ENCODE results near the gene CACNA1I. TPM values are rescaled to one million over a fixed set of nuclear protein-coding genes. Genes with fewer than 3 reads are reported as not detected.
"Not testable (repeated sequence)": the region's sequence is repeated elsewhere in the genome, so short reads cannot be mapped to it uniquely, and the experiment has no call there.

Gene CACNA1I
- under 1 TPM; 0.07 to 0.09 TPM for total RNA-seq

- Mint-ChIP-seq H3K36me3 (ENCODE audit: low read depth) (no peaks in the 10 kb centered on the region), H3K27ac (no peak within 1 kb of the TSS), H3K27me3 (no peaks in the 10 kb centered on the region), H3K4me3 (no peak within 1 kb of the TSS), H3K9me3 (peaks cover 4% of the 10 kb centered on the region), H3K4me1 (ENCODE audit: low read depth) (peaks cover 13% of the 10 kb centered on the region)
- ChIA-PET CTCF (interaction anchor here (1.5 kb wide), 1 partner anchor 11 kb away, joined by 4 read pairs; no protein-coding TSS in a partner anchor), POLR2A (no interaction called here)
- no peak for ATAC-seq
- DNase-seq = no peak
- intact Hi-C loops (cut with micrococcal nuclease) = no loop called here
- no peak for TF ChIP-seq CTCF (IDR thresholded peaks at IDR 0.05)
These were observed at the start of gene CACNA1I for GRCh38 chr22:39570665-39571064. Gene CACNA1I, plus strand, starts transcription at chr22:39570753. Its CDS starts 0 bp downstream, at chr22:39570753.

GRCh38 chr22:39521106-39521885, 49.3 kb upstream of the CACNA1I start:
- not testable (repeated sequence) for DNase-seq, H3K9me3 Mint-ChIP-seq, ATAC-seq, H3K27me3 Mint-ChIP-seq
- Mint-ChIP-seq H3K4me1 (ENCODE audit: low read depth) (peaks cover 56% of the 10 kb centered on the region), H3K27ac (peak overlapping the region; percentile 98), H3K4me3 (peak overlapping the region; percentile 89), H3K36me3 (ENCODE audit: low read depth) (peaks cover 55% of the 10 kb centered on the region)
- ChIA-PET CTCF (interaction anchor here (2.3 kb wide), 1 partner anchor 8 kb away, joined by 20 read pairs; no protein-coding TSS in a partner anchor), POLR2A (interaction anchor here (0.7 to 17.7 kb wide), 23 partner anchors 5 to 656 kb away, joined by 3 to 234 read pairs (median 4); partner anchors contain the start of genes ATF4, MIEF1, RPL3 and RPS19BP1)
- intact Hi-C loops (cut with micrococcal nuclease) = loop anchor here (5.0 kb wide), 1 partner anchor 204 kb away; the partner anchor contains the start of gene RPL3

GRCh38 chr22:39522091-39522490, 48.5 kb upstream of the CACNA1I start:
- not testable (repeated sequence) for DNase-seq, H3K9me3 Mint-ChIP-seq, H3K27me3 Mint-ChIP-seq, ATAC-seq
- Mint-ChIP-seq H3K27ac (peak overlapping the region; percentile 98), H3K4me3 (peak overlapping the region; percentile 89), H3K4me1 (ENCODE audit: low read depth) (peaks cover 55% of the 10 kb centered on the region), H3K36me3 (ENCODE audit: low read depth) (peaks cover 55% of the 10 kb centered on the region)
- CTCF ChIA-PET = interaction anchor here (0.9 to 11.1 kb wide), 3 partner anchors 10 to 25 kb away, joined by 3 to 323 read pairs (median 6); partner anchors contain the start of gene MIEF1
- intact Hi-C loops (cut with micrococcal nuclease) = loop anchor here (5.0 kb wide), 1 partner anchor 205 kb away; the partner anchor contains the start of gene RPL3
- POLR2A ChIA-PET = interaction anchor here (1.0 to 17.7 kb wide), 20 partner anchors 4 to 547 kb away, joined by 3 to 234 read pairs (median 6); partner anchors contain the start of genes ATF4, GRAP2, MIEF1 and RPL3

- ChIA-PET POLR2A (interaction anchor here (0.7 to 17.7 kb wide), 27 partner anchors 3 to 517 kb away, joined by 3 to 234 read pairs (median 4); partner anchors contain the start of genes ATF4, GRAP2, MIEF1 and RPL3), CTCF (interaction anchor here (0.9 to 11.1 kb wide), 4 partner anchors 9 to 26 kb away, joined by 3 to 323 read pairs (median 4); partner anchors contain the start of gene MIEF1)
- H3K27ac Mint-ChIP-seq = peak overlapping the region; percentile 98
- no peaks in the 10 kb centered on the region for H3K9me3 Mint-ChIP-seq
- no peaks in the 10 kb centered on the region for H3K27me3 Mint-ChIP-seq
- intact Hi-C loops (cut with micrococcal nuclease) = loop anchor here (5.0 kb wide), 1 partner anchor 205 kb away; the partner anchor contains the start of gene RPL3
- ATAC-seq (no peak), DNase-seq (peak; percentile 53)
- peak overlapping the region; percentile 89 for H3K4me3 Mint-ChIP-seq
- H3K36me3 Mint-ChIP-seq (ENCODE audit: low read depth) = peaks cover 58% of the 10 kb centered on the region
- peaks cover 60% of the 10 kb centered on the region for H3K4me1 Mint-ChIP-seq (ENCODE audit: low read depth)
- TF ChIP-seq CTCF (IDR thresholded peaks at IDR 0.05) = no peak
These were observed 47.8 kb upstream of the CACNA1I start for GRCh38 chr22:39522567-39523300.

- no peaks in the 10 kb centered on the region for H3K27me3 Mint-ChIP-seq
- intact Hi-C loops (cut with micrococcal nuclease) = loop anchor here (2.0 to 5.0 kb wide), 2 partner anchors 19 to 207 kb away; partner anchors contain the start of gene RPL3
- POLR2A ChIA-PET = interaction anchor here (0.5 to 13.6 kb wide), 11 partner anchors 9 to 419 kb away, joined by 3 to 234 read pairs (median 7); partner anchors contain the start of genes ATF4, MIEF1 and RPL3
These were observed 46.3 kb upstream of the CACNA1I start for GRCh38 chr22:39524089-39524752.

More at GRCh38 chr22:39524089-39524752, 46.3 kb upstream of the CACNA1I start:
- ATAC-seq (no peak), DNase-seq (peak; percentile 12)
- H3K4me3 Mint-ChIP-seq = peak overlapping the region; percentile 32
- peaks cover 69% of the 10 kb centered on the region for H3K36me3 Mint-ChIP-seq (ENCODE audit: low read depth)
- H3K4me1 Mint-ChIP-seq (ENCODE audit: low read depth) = peaks cover 62% of the 10 kb centered on the region
- no peaks in the 10 kb centered on the region for H3K9me3 Mint-ChIP-seq
- TF ChIP-seq CTCF (IDR thresholded peaks at IDR 0.05) = no peak
- CTCF ChIA-PET = interaction anchor here (1.2 to 11.1 kb wide), 3 partner anchors 11 to 27 kb away, joined by 3 to 323 read pairs (median 30); partner anchors contain the start of gene MIEF1
- peak overlapping the region; percentile 62 for H3K27ac Mint-ChIP-seq

Measured in activated CD8-positive, alpha-beta T cell treated with anti-CD3 and anti-CD28 coated beads for 36 hours (primary cell).